Measurements from ENCODE around the gene FAM20A.

Gene FAM20A

DNA sequence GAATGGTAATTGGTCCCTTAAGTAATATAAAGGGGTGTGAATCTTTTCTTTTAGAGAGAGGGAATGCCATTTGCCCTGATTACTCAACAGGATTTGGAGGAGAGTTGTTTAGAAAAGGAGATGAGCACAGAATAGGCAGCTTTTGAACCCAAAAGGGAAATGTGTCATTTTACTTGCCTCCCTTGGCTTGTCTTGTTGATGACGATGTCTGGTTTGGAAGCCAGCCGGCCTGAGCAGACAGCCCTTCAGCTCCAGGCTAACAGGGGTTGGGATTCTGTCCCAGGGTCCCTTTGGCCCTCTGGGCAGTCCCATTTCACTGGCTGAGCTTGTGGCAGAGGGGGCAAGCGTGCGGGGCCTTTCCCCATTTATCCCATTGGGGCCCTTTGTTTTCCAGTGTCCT, 111.2 kb downstream of the FAM20A start:
- no peak for DNase-seq

Measured in NCI-H774 (cell line).